HS-5 (cell line): ENCODE results near the gene COL4A2.
"Not testable (repeated sequence)": the region's sequence is repeated elsewhere in the genome, so short reads cannot be mapped to it uniquely, and the experiment has no call there.

Experiments used
- DNase-seq: peaks from one replicate; pipeline ENCODE4 v3.0.0-alpha.2; 2012; ENCODE audit warnings: low read depth

COL4A2 gene

DNA sequence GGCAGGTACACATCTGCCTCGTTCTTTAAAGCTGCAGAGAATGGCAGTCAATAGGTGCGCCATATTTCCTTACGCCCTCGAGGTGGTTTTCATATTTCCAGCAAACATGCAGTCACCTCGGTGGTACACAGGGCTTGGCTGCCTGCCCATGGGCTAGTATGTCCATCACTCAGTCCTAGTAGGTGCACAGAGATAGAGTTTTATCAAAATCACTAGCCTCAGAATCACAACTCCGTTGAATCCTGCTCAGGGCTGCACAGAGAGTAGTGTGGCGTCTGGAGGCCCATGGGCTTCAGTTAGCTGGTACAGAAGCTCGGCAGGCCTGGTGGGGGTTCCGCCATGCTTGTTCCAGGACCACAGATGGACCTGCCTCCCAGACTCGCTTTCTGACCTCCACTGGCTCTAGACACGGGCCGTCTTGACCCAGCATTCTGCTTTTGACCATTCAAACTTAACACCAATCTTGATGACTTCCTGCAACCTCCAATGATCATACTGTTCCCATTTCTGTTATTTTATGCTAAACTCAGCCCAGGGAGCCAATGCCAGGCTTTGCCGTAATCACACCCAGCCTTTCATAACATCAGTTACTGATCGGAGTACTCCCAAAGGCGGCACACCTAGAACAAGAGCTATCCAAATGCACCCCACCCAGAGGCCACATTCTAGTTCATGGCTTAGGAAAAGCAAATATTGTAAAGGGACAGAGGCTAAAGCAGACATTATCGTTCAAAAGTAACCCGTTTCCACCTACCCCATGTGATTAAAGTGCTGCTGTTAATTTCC lies 134.1 kb downstream of the COL4A2 start:
- DNase-seq, result no peak

DNA sequence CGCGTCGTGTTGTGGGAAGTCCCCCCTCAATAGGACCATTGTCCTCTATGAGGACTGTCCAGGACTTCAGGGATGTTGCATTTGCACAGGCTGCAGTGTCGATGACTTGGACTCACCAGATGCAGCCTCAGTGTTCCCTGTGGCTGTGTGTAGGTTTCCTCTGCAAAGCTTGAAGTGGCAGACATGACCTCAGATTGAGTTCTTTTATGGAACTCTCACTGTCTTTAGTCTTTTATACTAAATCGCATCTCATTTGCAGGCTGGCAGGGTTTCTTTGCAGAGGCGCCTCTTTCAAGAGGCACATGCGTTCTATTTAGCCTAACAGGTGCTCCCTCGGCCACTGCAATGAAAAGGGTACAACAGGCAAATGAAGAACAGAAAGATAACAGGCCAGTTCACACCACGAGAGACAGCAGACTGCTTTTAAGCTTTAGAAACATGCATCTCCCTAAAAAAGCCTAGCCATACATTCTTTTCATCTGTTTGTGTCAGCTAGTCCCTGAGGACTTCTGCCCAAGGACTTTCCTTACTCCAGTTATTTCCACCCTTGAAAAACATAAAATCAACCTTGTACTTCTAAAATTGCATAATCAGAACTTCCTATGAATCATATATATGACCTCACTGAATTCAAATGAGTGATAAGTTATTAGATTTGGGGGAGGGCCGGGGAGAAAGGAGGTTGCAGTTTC lies 136.0 kb downstream of the COL4A2 start:
- DNase-seq, result no peak

DNA sequence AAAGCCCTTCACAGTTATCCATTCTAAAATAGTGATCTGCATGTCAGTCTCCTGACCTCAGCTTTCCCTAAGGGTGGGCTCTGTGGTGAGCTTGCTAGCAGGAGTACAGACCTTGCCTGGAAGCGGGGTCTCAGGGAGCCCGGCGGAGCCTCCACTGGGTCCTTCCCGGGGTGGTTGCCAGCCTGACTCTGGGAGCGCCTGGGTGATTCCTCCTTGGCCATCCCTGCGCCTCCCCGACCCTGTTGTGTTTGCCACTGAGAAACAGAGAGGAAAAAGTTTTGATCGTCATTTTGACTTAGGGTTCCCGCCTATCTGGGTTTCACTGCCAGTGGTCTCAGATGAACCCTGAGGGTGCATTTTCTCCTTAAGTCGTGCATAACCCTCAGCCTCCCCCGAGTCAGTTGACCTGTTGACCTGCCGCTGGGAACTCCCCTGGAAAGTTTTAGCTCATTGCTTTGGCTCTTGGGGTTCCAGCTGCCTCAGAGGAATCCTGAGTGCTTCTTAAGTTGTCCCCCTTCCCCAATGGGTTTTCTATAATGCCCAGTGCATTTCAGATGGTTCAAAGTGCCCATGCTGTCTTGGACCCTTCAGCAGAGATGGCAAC lies 136.6 kb downstream of the COL4A2 start:
- no peak for DNase-seq

DNA sequence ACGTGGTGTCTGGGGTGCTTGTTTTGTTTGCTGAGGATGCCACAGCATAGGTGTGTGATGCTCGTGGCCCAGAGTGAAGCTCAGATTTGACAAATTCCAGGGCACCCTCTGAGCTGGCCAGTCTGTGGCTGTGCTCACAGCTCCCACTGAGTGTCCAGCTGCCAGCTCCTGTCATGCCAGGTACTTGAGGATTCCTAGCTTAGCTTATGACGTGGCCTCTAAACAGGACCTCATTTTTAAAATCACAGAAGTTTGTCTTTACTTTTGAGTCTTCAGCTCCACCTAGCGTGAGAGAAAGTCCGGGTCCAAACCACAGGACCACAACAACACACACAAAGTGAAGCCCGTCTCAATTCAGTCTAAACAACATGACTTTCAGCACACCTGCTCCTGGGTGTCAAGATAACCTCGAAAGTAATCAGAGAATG lies 137.2 kb downstream of the COL4A2 start:
- no peak for DNase-seq

DNA sequence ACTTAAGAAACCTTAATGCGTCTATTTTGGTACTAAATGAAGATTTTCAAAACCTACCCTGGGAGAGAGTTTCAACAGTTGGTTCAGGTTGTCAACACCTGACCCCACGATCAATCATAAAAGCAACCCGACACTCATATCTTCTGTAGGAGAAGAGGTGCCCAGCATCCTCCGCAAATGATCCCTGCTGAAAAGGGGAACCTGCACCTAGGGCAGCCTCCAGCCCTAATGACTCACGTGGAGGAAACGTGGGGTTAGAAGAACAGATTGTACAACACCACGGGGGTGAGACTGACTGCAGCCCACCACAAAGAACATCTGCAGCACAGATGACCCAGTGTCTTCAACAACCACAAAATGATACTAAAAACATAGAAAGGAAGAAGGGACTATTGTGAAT lies 138.1 kb downstream of the COL4A2 start:
- DNase-seq, result no peak

DNA sequence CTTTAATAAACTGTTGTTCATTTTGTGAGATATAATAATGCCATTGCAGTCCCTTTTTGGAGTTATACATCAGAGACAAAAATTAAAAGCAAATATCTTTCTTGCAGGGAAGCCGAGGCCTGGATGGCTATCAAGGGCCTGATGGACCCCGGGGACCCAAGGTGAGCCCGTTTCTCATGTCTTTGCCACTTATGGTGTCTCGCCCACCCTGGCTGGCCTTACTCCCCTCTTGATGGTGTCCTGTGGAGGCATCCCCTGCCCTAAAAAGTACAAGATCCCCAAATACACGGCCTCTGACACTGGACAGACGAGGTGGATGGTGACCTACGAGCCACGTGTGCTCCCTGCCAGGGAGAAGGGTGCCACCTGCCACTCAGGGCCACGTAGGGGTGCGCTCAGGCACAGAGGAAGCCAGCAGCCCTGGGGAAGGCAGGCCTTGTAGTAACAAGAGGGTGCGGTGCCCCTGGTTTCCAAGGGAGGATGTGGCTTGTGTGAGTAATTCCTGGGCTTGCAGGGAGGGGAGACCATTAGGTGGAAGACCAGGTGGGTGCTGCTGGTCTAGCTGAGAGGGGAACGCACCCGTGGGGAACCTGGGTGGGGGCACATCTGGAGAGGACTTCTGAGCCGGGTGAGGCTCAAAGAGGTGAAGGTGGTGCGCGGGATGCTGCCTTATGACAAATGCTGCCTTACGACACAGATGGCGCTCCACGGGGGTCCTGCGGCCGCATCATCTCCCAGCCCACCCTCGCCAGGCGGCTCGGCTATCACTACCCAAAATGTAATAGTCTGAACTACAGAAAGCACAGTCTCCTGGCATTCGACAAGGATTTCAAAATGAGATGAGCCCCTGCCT lies 138.9 kb downstream of the COL4A2 start:
- DNase-seq, result no peak

DNA sequence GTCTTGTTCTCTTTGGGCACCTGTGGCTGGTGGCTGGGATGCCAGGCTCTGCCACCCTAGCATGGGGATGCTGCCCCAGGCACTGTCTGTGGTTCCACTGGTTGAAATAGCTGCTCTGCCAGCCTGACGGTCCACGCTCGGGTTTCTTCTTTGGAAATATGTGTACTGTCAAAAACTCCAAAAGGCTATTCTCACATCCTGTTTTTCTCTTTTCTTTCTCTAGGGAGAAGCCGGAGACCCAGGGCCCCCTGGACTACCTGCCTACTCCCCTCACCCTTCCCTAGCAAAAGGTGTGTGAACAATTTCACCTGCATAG lies 139.4 kb downstream of the COL4A2 start:
- no peak for DNase-seq

DNA sequence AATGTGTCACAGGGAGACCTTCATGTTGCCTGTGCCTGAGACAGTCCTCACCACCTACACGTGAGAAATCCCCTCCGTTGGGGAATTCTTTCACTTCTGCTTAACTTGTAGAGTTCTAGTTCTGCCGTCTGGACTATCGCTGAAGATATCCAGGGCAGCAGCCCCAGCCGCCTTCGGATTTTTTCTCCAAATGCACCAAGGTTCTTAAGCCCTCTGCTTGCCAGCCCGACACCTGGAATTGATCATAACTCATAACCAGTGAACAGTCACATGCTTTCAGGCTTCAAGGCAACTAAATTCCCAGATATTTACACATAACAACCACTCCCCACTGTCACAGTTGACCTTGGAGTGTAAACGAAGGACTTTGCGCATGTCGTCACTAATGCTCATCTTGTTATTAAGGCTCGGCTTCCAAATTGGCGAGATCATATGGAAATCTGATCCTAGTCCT lies 140.0 kb downstream of the COL4A2 start:
- no peak for DNase-seq

DNA sequence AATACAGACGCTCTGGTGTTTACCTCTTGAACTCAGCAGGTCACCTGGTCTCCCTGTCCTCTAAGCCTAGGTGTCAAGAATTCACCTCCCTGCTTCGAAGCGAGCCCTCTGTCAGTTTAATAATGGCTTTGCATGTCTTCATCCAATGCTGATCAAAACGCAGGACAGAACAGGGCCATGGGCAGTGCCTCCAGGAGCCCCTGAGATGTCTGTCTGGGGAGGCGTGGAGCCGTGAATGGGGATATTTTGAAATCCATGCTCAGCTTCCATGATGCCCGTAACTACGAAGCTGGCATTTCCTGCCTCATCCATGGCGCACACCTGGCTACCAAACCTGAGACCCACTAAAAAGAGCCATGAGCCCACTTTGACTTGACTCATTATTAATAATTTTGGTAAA lies 140.7 kb downstream of the COL4A2 start:
- DNase-seq, result no peak

DNA sequence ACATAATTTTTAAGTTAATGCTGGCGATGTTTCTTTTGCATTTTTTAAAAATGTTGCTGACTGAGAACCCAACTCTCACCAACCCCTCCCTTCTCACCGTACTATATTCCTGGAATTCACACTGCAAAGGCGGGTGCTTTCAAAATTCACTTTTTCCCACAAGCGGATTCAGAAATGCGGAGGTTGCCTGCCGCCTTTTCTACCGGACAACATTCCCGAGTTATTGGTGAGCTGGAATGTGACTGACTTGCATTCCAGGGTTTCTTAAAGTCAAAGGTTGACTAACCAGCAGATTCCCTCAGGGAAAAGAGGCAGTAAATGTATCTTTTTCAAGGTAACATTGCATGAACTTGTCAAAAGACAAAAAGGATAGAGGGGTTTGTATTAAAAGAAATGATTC lies 141.1 kb downstream of the COL4A2 start:
- peak; percentile 49 for DNase-seq

DNA sequence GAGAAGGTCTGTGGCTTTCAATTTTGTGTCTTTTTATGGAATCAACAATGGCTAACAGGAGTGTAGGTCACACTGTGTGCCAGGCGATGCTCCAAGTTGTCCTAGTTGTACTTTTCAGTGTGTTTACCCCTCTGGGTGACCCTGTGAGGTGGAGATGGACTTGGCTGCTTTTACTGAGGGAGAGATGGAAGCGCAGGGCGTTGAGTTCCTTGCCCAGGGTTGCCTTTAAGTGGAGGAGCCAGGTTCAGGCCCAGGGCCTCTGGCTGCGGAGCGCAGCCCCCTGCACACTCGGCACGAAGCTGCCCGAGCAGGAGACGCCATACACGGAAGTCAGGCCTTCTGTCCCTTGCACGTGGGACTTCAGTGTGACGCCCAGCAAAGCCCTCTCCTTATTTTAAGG lies 141.6 kb downstream of the COL4A2 start:
- DNase-seq, result no peak

DNA sequence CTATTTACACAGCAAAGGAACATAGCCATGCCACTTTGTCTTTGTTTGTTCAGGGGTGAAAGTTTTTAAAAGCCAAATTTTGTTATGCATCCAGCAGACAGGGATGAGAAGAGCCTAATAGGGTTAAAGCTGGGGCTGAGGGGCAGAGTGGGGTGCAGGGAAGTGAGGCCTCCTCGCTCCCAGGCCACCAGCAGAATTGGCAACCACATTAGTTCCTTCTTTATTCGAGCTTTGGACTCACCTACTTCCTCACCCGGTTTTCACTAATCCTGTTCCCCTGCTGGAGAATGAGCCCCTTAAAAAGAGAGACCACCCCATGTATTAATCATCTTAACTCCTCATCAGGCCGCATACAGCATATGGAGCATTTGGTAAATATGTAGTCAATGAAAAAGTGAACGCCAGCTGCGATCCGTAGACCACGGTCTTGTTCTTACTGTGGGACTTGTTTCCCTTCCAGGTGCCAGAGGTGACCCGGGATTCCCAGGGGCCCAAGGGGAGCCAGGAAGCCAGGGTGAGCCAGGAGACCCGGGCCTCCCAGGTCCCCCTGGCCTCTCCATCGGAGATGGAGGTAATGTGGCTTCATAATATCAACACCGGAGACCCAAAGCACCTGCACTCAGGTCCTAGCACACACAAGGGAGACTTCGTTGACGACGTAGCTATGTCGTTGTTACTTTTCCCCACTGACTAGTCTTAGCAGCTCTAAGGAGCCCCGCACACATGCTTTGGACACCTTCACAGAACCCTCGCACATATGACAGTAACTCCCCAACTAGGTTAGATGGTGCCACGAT lies 142.3 kb downstream of the COL4A2 start:
- DNase-seq, result no peak

DNA sequence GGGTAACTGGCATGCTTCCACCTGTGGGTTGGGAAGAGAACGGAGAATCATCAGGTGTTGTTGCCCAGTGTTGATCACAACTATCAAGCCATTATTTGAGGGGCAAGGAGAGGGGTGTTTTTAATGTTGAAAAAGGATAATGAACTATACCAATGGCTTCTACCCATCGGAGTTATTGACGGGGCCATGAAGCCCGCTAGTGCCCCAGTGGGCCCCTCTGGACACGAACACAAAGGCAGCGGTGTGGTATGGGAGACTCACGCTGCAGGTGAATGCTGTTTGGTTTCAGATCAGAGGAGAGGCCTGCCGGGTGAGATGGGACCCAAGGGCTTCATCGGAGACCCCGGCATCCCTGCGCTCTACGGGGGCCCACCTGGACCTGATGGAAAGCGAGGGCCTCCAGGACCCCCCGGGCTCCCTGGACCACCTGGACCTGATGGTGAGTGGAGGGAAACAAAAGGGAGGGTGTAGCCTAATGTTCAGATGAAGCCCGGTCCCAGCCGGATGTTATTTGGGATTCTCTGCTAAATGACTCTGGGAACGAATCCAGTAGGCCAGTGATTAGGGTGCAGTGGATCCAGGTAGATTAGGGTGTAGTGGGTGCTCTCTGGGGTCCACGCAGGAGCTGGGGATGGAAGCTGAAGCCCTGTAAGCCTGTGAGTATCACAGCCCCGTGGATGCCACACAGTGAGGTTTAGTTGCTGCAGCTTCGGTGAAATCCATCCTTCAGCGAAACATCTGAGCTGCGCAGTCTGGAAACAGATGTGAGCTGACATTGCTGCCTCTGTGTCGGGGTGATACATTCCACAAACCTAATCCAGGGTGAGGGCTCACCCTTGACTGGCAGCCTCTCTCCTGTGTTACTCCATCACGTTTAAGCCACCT lies 143.2 kb downstream of the COL4A2 start:
- DNase-seq, result no peak

DNA sequence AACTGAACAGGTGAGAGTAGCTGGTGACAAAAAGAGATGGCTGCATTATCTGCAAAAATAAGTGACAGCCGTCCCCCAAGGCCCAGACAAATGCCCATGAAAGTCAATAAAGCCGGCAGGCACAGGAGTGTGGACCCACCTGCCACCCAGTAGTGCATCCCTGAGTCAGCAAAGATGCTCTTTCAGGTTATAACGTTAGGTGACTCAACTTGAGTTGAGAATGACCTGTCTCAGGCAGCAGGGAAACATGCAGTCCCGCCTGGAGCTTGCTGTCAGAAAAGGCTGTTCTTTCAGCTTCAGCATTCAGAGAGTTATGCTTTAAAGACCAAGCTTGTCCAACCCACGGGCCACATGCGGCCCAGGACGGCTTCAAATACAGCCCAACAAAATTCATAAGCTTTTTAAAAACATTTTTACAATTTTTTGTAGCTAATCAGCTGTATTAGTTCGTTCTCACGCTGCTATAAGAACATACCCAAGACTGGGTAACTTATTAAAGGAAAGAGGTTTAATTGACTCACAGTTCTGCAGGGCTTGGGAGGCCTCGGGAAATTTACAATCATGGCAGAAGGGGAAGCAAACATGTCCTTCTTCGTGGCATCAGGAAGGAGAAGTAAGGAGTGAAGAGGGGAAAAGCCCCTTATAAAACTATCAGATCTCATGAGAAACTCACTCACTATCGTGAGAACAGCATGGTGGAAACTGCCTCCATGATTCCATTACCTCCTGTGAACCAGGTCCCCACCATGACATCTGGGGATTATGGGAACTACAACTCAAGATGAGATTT lies 144.1 kb downstream of the COL4A2 start:
- DNase-seq, result no peak

DNA sequence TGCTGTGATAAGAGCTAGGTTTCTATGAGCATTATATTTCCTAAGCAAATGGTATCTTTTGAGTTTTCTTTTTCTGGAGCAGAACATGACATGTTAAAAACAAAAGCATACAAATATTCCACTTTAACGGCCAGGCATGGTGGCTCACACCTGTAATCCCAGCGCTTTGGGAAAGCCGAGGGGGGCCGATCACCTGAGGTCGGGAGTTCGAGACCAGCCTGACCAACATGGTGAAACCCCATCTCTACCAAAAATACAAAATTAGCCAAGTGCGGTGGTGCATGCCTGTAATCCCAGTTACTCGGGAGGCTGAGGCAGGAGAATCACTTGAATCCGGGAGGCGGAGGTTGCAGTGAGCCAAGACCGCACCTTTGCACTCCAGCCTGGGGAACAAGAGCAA lies 146.0 kb downstream of the COL4A2 start:
- DNase-seq, result not testable (repeated sequence)

DNA sequence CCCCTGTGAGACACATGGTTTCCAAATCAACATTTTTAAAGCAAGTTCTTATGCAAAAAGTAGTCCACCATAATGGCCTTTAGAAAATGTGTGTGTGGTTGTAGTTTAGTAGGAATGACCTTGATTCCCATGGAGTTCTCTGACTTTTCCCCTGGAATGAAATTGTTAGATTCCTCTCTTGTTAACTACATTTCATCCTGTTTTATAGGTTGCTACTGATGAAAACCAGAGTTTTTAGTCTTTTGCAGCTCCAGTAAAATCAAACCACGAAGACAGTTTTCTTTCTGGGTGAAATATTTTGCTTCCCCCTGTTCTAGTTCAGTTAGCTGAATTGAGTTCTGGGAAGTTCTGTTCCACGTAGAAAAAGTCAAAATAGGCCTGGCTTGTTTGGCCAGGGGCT lies 146.7 kb downstream of the COL4A2 start:
- DNase-seq, result no peak

DNA sequence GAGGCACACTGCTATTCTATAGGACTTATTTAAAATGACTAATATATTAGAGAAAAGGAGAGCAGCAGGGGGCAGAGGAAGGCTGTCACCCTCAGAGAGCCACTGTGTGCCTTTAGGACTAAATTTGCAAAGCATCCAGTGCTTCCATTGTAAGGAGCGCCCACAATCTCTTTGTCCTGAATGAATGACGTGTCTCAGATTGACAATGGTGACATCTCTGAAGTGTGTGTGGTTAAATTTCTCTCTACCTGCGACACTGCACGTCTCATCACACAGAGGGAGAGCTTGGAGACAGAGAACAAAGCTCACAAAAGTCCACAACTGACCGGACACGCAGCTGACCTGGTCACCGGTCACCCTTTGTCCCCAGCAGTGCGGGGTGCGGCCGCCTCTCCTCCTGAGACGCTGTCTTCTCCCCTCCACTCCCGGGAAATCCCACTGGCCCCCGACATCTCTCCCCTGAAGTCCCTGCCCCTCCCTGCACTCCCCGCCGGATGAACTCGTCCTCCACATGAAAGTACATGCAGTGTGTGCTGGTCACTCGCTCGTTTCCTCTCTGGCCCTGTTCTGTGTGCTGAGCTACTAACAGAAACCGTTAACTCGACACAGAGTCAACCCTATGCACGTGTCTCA lies 147.3 kb downstream of the COL4A2 start:
- no peak for DNase-seq

DNA sequence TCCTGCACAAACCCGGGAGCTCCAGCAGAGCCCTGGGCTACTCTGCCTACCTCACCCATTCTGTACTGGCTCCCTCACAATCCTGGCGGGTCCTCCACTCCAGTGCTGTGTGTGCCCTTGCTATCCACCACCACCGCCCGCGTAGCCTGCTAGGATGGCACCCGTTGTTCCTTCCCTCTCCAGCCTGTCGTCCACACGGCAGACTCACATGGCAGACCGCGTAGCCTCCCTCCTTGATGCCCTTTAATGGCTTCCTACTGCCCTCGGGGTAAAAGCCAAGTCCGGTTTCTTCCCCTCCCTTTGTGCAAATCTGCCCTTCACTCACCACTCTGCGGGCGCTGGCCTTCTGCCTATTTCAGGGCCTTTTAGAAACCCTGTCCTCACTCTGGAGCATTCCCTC lies 147.9 kb downstream of the COL4A2 start:
- DNase-seq, result no peak

DNA sequence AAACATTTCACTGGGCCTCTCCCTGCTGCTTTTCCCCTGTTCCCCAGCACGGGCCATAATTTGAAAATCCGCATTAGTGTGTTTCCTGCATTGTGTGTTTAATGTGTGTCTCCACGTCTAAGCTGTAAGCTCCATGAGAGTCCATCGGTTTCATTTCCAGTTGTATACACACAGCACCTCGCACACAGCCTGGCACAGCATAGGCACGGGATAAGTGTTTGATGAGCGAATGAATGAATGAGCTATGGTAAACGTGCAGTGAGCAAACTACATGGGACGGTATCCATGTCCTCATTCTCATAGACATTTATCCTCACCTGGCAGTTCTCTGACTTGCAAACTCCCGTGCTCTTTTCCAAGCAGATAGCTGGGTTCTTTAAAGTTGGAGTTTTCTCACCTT lies 148.4 kb downstream of the COL4A2 start:
- no peak for DNase-seq
